Right atrium auricular region (tissue), 2 donors: ENCODE data around the gene TRIO. TPM values are rescaled to one million over a fixed set of nuclear protein-coding genes. Genes with fewer than 3 reads are reported as not detected.

Experiments used
- DNase-seq: peaks from one replicate; pipeline ENCODE4 v3.0.0-alpha.2; 2019; ENCODE audit warnings: low spot score
- H3K27ac ChIP-seq, 2 donors: fragments of 200-600 bp; sonication (generic); 1 replicate in 1 of 2; 2 replicates in 1 of 2; pipeline ENCODE4 v1.5.1; 2016 to 2019
- H3K27me3 ChIP-seq, 2 donors: fragments of 200-600 bp; sonication (generic); one replicate each; pipeline versions ENCODE4 v1.5.1 to v1.6.0; 2017 to 2019
- H3K36me3 ChIP-seq: fragments of 200-600 bp; sonication (generic); one replicate; pipeline ENCODE4 v1.5.1; 2016
- H3K4me1 ChIP-seq, 2 donors: fragments of 200-600 bp; sonication (generic); one replicate each; pipeline versions ENCODE4 v1.5.1 to v1.6.0; 2017 to 2019
- H3K4me3 ChIP-seq, 2 donors: fragments of 200-600 bp; sonication (generic); 1 replicate in 1 of 2; 2 replicates in 1 of 2; pipeline ENCODE4 v1.5.1; 2017 to 2019; ENCODE audit warnings: mild to moderate bottlenecking in 1 of 2, moderate library complexity in 1 of 2
- H3K9me3 ChIP-seq, 2 donors: fragments of 200-600 bp; sonication (generic); one replicate each; pipeline ENCODE4 v1.5.1; 2019
- total RNA-seq, 2 donors: library from RNA; depleted of rRNA; stranded (reverse); fragments of >200 nt; gene quantifications; one replicate each; pipeline ENCODE4 v1.1.0, GENCODE V29; 2016
- TF ChIP-seq, protein P1 (sequence below), 2 donors: fragments of 200-600 bp; sonication (generic); IDR thresholded peaks; one replicate each; pipeline ENCODE4 v1.5.1; 2019; ENCODE audit warnings: antibody characterized with exemption in 2 of 2

The TRIO gene
- total RNA-seq, 2 donors from 2014 or later = 51.6 to 67.0 TPM

GRCh38 chr5:14148890-14149671 lies 5.9 kb downstream of the TRIO start:
- Histone ChIP-seq H3K4me3 (no peak overlapping the region), H3K27ac (no peak overlapping the region), H3K4me1 (peaks cover 0 to 69% of the 10 kb centered on the region in 2 donors), H3K9me3 (no peaks in the 10 kb centered on the region), H3K27me3 (no peaks in the 10 kb centered on the region), H3K36me3 (no peaks in the 10 kb centered on the region)
- DNase-seq = peak; percentile 50
- TF ChIP-seq, protein P1, sequence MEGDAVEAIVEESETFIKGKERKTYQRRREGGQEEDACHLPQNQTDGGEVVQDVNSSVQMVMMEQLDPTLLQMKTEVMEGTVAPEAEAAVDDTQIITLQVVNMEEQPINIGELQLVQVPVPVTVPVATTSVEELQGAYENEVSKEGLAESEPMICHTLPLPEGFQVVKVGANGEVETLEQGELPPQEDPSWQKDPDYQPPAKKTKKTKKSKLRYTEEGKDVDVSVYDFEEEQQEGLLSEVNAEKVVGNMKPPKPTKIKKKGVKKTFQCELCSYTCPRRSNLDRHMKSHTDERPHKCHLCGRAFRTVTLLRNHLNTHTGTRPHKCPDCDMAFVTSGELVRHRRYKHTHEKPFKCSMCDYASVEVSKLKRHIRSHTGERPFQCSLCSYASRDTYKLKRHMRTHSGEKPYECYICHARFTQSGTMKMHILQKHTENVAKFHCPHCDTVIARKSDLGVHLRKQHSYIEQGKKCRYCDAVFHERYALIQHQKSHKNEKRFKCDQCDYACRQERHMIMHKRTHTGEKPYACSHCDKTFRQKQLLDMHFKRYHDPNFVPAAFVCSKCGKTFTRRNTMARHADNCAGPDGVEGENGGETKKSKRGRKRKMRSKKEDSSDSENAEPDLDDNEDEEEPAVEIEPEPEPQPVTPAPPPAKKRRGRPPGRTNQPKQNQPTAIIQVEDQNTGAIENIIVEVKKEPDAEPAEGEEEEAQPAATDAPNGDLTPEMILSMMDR (IDR thresholded peaks at IDR 0.05) = no peak

- peak; percentile 42 for DNase-seq
- Histone ChIP-seq H3K4me3 (no peak overlapping the region), H3K27ac (no peak overlapping the region), H3K36me3 (no peaks in the 10 kb centered on the region), H3K4me1 (peaks cover 0 to 76% of the 10 kb centered on the region in 2 donors), H3K27me3 (no peaks in the 10 kb centered on the region), H3K9me3 (no peaks in the 10 kb centered on the region)
- TF ChIP-seq, protein P1 (IDR thresholded peaks at IDR 0.05) = no peak
Measured at GRCh38 chr5:14149672-14150274, 6.6 kb downstream of the TRIO start.

- TF ChIP-seq, protein P1 (IDR thresholded peaks at IDR 0.05) = no peak
- H3K9me3 ChIP-seq = no peaks in the 10 kb centered on the region
- H3K4me3 ChIP-seq = no peak overlapping the region
- H3K27ac ChIP-seq = no peak overlapping the region
- no peak for DNase-seq
- no peaks in the 10 kb centered on the region for H3K36me3 ChIP-seq
- H3K27me3 ChIP-seq = no peaks in the 10 kb centered on the region
- peaks cover 0 to 78% of the 10 kb centered on the region in 2 donors for H3K4me1 ChIP-seq
Measured at GRCh38 chr5:14151416-14151815, 8.3 kb downstream of the TRIO start.

GRCh38 chr5:14153071-14153864 lies 10.1 kb downstream of the TRIO start:
- no peaks in the 10 kb centered on the region for H3K9me3 ChIP-seq
- DNase-seq = peak; percentile 32
- H3K27ac ChIP-seq = peak overlapping the region; percentile 62 to 74
- TF ChIP-seq, protein P1 (IDR thresholded peaks at IDR 0.05) = no peak
- peaks cover 0 to 72% of the 10 kb centered on the region in 2 donors for H3K4me1 ChIP-seq
- H3K4me3 ChIP-seq = no peak overlapping the region
- no peaks in the 10 kb centered on the region for H3K27me3 ChIP-seq
- H3K36me3 ChIP-seq = no peaks in the 10 kb centered on the region

GRCh38 chr5:14153932-14154731 lies 11.0 kb downstream of the TRIO start:
- peak overlapping the region; percentile 62 to 74 for H3K27ac ChIP-seq
- H3K4me1 ChIP-seq = peaks cover 0 to 64% of the 10 kb centered on the region in 2 donors
- H3K36me3 ChIP-seq = no peaks in the 10 kb centered on the region
- TF ChIP-seq, protein P1 (IDR thresholded peaks at IDR 0.05) = no peak
- no peaks in the 10 kb centered on the region for H3K27me3 ChIP-seq
- H3K4me3 ChIP-seq = peak overlapping the region in 1 of 2 donors; percentile 8
- peak; percentile 82 for DNase-seq
- no peaks in the 10 kb centered on the region for H3K9me3 ChIP-seq
